OCI-LY7 (cell line): ENCODE measurements around the gene MOV10. TPM values are rescaled to one million over a fixed set of nuclear protein-coding genes. Genes with fewer than 3 reads are reported as not detected.

Experiments used
- BruUV-seq: library from RNA; stranded (reverse); fragments of 400-500 nt; replicated peaks from 2 replicates; lab custom pipeline; 2021; lab: Mats Ljungman, UMichigan
- CTCF ChIA-PET: fragments of 300-600 bp; sonication (Branson Sonifier 250); formaldehyde crosslinking; loops from one replicate; lab custom pipeline; 2022; ENCODE audit warnings: antibody characterized with exemption; ENCODE audit not compliant: unreplicated experiment; lab: Charles Lee
- POLR2A ChIA-PET: fragments of 300-600 bp; sonication (Branson Sonifier 250); formaldehyde crosslinking; loops from one replicate; lab custom pipeline; 2022; ENCODE audit warnings: antibody characterized with exemption; lab: Charles Lee
- DNase-seq: peaks from one replicate; pipeline ENCODE4 v3.0.0-alpha.2; 2015; ENCODE audit warnings: low spot score
- H2AFZ ChIP-seq: fragments of 200-600 bp; sonication (generic), shearing (Covaris generic); 2 replicates; pipeline ENCODE4 v1.6.1; 2014; ENCODE audit warnings: mild to moderate bottlenecking, antibody characterized with exemption, low read length, moderate library complexity
- H3K27ac ChIP-seq: fragments of 200-600 bp; sonication (generic); 2 replicates; pipeline ENCODE4 v1.5.1; 2014; ENCODE audit warnings: mixed run types, low read depth, mild to moderate bottlenecking, moderate library complexity, low read length, inconsistent platforms; ENCODE audit not compliant: poor library complexity, severe bottlenecking
- H3K36me3 ChIP-seq: fragments of 200-600 bp; sonication (generic); 2 replicates; pipeline ENCODE4 v1.6.1; 2014; ENCODE audit warnings: mild to moderate bottlenecking, antibody characterized with exemption, low read length, moderate library complexity, mixed read lengths; ENCODE audit not compliant: insufficient read depth
- H3K4me1 ChIP-seq: fragments of 200-600 bp; sonication (generic); 2 replicates; pipeline ENCODE4 v1.5.1; 2014; ENCODE audit warnings: mild to moderate bottlenecking, low read length; ENCODE audit not compliant: insufficient read depth, poor library complexity, severe bottlenecking
- H3K4me2 ChIP-seq: fragments of 200-600 bp; sonication (generic); 2 replicates; pipeline ENCODE4 v1.6.1; 2014; ENCODE audit warnings: mild to moderate bottlenecking, low read length
- H3K4me3 ChIP-seq: fragments of 200-600 bp; sonication (generic); 2 replicates; pipeline ENCODE4 v1.5.1; 2014; ENCODE audit warnings: mild to moderate bottlenecking, low read depth, low read length; ENCODE audit not compliant: poor library complexity, severe bottlenecking
- H3K79me2 ChIP-seq: fragments of 200-600 bp; sonication (generic); 2 replicates; pipeline ENCODE4 v1.6.1; 2016; ENCODE audit warnings: low read depth, mild to moderate bottlenecking, low read length, moderate library complexity, mixed read lengths; ENCODE audit not compliant: insufficient read depth
- H3K9me2 ChIP-seq: fragments of 200-600 bp; sonication (generic); 2 replicates; pipeline ENCODE4 v1.6.1; 2016; ENCODE audit warnings: mild to moderate bottlenecking, low read length, mixed read lengths; ENCODE audit not compliant: insufficient read depth
- H3K9me3 ChIP-seq: fragments of 200-600 bp; sonication (generic); 2 replicates; pipeline ENCODE4 v1.6.1; 2014; ENCODE audit warnings: mild to moderate bottlenecking, mixed run types, low read length, mixed read lengths
- H4K20me1 ChIP-seq: fragments of 200-600 bp; sonication (generic); 2 replicates; pipeline ENCODE4 v1.6.1; 2014; ENCODE audit warnings: mild to moderate bottlenecking, antibody characterized with exemption, low read length, moderate library complexity, mixed read lengths; ENCODE audit not compliant: insufficient read depth
- CTCF ChIP-seq: fragments of 200-600 bp; sonication (generic); conservative IDR thresholded peaks from 2 replicates; pipeline ENCODE4 v1.5.1; 2014; ENCODE audit warnings: mild to moderate bottlenecking, antibody characterized with exemption, low read length, moderate library complexity, mixed read lengths
- EZH2phosphoT487 ChIP-seq: fragments of 200-600 bp; sonication (generic); IDR thresholded peaks from 2 replicates; pipeline ENCODE4 v1.6.1; 2018; ENCODE audit warnings: low read depth, borderline replicate concordance, mild to moderate bottlenecking, mixed run types, antibody characterized with exemption, low read length, moderate library complexity, mixed read lengths
- intact Hi-C: fragments of 100-400 bp; cut with micrococcal nuclease; formaldehyde crosslinking; loops from one replicate; pipeline ENCODE4 v1.10.0; 2022; ENCODE audit not compliant: unreplicated experiment
- total RNA-seq, 2 experiments: library from RNA; depleted of rRNA in 1 of 2; stranded (reverse); fragments of >200 nt in 1 of 2; shearing (Covaris generic) in 1 of 2; gene quantifications; 2 replicates each; pipeline ENCODE4 v1.2.3, GENCODE V29; 2014 to 2022

Gene MOV10
- total RNA-seq, 2 experiments from 2014 or later = 28.2 to 32.4 TPM

GRCh38 chr1:112678605-112679004 is 4.1 kb downstream of the MOV10 start:
- H2AFZ ChIP-seq = no peak overlapping the region
- no peak overlapping the region for H3K4me2 ChIP-seq
- CTCF ChIA-PET = no interaction called here
- no peak for DNase-seq
- POLR2A ChIA-PET = no interaction called here
- no peak overlapping the region for H3K4me3 ChIP-seq
- H4K20me1 ChIP-seq = no peaks in the 10 kb centered on the region
- H3K9me3 ChIP-seq = no peaks in the 10 kb centered on the region
- intact Hi-C loops = loop anchor here (10.0 kb wide), 1 partner anchor 284 kb away; the partner anchor contains the start of gene CTTNBP2NL
- H3K9me2 ChIP-seq = no peaks in the 10 kb centered on the region
- H3K4me1 ChIP-seq = peaks cover 26% of the 10 kb centered on the region
- no peak overlapping the region for H3K27ac ChIP-seq
- BruUV-seq = no TSS peak
- TF ChIP-seq CTCF (no peak), EZH2phosphoT487 (no peak)
- H3K79me2 ChIP-seq = no peaks in the 10 kb centered on the region
- no peaks in the 10 kb centered on the region for H3K36me3 ChIP-seq

GRCh38 chr1:112685913-112686312 is 11.5 kb downstream of the MOV10 start:
- intact Hi-C loops = no loop called here
- Histone ChIP-seq H3K79me2 (no peaks in the 10 kb centered on the region), H3K4me3 (no peak overlapping the region), H3K27ac (no peak overlapping the region), H3K9me3 (no peaks in the 10 kb centered on the region), H4K20me1 (no peaks in the 10 kb centered on the region), H2AFZ (no peak overlapping the region), H3K9me2 (no peaks in the 10 kb centered on the region), H3K4me1 (no peaks in the 10 kb centered on the region), H3K36me3 (no peaks in the 10 kb centered on the region), H3K4me2 (no peak overlapping the region)
- POLR2A ChIA-PET = interaction anchor here (0.5 kb wide), 1 partner anchor 1118 kb away, joined by 5 read pairs; no protein-coding TSS in a partner anchor
- TF ChIP-seq EZH2phosphoT487 (no peak), CTCF (no peak)
- DNase-seq = no peak
- CTCF ChIA-PET = no interaction called here
- no TSS peak for BruUV-seq

GRCh38 chr1:112686417-112686816 is 12.0 kb downstream of the MOV10 start:
- Histone ChIP-seq H3K9me2 (no peaks in the 10 kb centered on the region), H3K36me3 (no peaks in the 10 kb centered on the region), H3K79me2 (no peaks in the 10 kb centered on the region), H3K27ac (no peak overlapping the region), H3K4me2 (no peak overlapping the region), H3K4me3 (no peak overlapping the region), H3K4me1 (no peaks in the 10 kb centered on the region), H4K20me1 (no peaks in the 10 kb centered on the region), H2AFZ (no peak overlapping the region), H3K9me3 (no peaks in the 10 kb centered on the region)
- ChIA-PET POLR2A (interaction anchor here (0.5 kb wide), 1 partner anchor 1117 kb away, joined by 5 read pairs; no protein-coding TSS in a partner anchor), CTCF (no interaction called here)
- no TSS peak for BruUV-seq
- intact Hi-C loops = no loop called here
- DNase-seq = no peak
- TF ChIP-seq CTCF (no peak), EZH2phosphoT487 (no peak)
